Mononuclear cell (primary cell): ENCODE results near the gene DZIP1L. TPM values are rescaled to one million over a fixed set of nuclear protein-coding genes. Genes with fewer than 3 reads are reported as not detected.

Source experiments
- H3K27me3 ChIP-seq: 2 replicates; pipeline ENCODE4 v1.6.0; 2011; ENCODE audit warnings: low read length, control low read depth; ENCODE audit not compliant: insufficient read depth
- H3K4me1 ChIP-seq: 2 replicates; pipeline ENCODE4 v1.5.1; 2011; ENCODE audit warnings: mild to moderate bottlenecking, low read length, control low read depth; ENCODE audit not compliant: insufficient read depth
- H3K4me3 ChIP-seq: 2 replicates; pipeline ENCODE4 v1.5.1; 2011; ENCODE audit warnings: mild to moderate bottlenecking, low read length, moderate library complexity
- H3K9me3 ChIP-seq: 2 replicates; pipeline ENCODE4 v1.5.1; 2011; ENCODE audit warnings: low read depth, mild to moderate bottlenecking, control low read depth, low read length
- total RNA-seq: library from RNA; depleted of rRNA; stranded (reverse); fragments of >200 nt; gene quantifications from one replicate; pipeline ENCODE4 v1.2.3, GENCODE V29; 2012

DZIP1L gene
- total RNA-seq, 1 donor, result 0.21 TPM

DNA sequence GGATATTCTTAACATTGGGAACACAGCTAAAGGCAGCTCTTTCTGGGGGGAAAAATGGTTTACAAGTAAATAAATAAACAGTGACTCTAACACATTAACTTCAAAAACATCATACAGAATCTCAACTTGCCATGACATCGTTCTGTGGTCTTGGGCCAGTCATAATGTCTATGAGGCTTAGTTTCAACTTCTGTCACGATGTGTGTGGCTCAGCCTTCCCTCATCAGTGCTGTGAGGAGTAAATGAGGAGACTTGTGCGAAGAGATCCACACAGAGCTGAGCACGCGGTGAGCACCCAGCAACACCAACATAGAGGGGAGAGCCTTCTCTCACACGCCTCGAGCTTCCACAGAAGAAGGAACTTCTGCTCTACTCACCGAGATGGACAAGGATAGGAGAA lies 49.0 kb downstream of the DZIP1L start:
- H3K9me3 ChIP-seq, result no peaks in the 10 kb centered on the region
- no peaks in the 10 kb centered on the region for H3K4me1 ChIP-seq

DNA sequence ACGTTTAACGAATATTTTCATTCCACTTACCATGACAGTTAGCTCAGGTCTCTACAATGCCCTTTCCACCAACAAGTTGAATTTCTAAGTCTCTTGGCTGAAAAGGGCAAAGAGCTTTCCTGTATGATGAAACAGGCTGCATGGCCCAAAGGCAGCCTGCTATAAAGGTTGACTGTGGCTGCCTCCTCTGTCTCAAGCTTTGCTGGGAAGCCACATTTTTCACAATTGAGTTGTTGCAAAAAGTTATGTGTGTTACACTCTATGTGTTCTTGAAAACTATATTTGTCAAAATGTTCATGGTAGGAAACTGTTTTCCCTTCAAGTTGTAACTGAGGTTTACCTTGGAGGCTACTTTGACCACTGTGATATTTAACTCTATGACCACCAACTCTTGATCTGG lies 49.5 kb downstream of the DZIP1L start:
- no peaks in the 10 kb centered on the region for H3K4me1 ChIP-seq
- no peaks in the 10 kb centered on the region for H3K9me3 ChIP-seq
- H3K27me3 ChIP-seq, result no peaks in the 10 kb centered on the region
- H3K4me3 ChIP-seq, result no peak overlapping the region

More for the DNA sequence above, 49.0 kb downstream of the DZIP1L start:
- H3K27me3 ChIP-seq, result no peaks in the 10 kb centered on the region
- H3K4me3 ChIP-seq, result no peak overlapping the region

DNA sequence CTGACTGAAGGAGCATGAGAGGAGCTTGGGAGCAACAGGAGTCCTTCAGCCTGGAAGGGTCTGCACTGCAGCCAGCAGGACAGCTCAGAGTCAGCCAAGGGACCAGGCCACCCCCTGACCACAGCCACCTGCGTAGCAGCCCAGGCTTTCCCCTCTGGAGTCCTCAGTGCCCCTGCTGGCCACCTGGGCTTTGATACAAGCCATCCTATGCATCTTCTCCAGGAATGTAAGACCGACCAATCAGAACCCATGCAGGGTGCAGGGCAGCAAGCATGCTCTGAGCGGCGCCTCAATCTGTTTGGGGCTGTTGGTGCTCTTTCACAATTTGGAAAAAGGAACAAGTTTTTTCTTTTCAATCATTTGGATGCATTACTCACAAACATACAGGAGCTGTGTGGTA lies 52.0 kb downstream of the DZIP1L start:
- Histone ChIP-seq H3K9me3 (no peaks in the 10 kb centered on the region), H3K4me3 (no peak overlapping the region), H3K27me3 (no peaks in the 10 kb centered on the region), H3K4me1 (no peaks in the 10 kb centered on the region)

DNA sequence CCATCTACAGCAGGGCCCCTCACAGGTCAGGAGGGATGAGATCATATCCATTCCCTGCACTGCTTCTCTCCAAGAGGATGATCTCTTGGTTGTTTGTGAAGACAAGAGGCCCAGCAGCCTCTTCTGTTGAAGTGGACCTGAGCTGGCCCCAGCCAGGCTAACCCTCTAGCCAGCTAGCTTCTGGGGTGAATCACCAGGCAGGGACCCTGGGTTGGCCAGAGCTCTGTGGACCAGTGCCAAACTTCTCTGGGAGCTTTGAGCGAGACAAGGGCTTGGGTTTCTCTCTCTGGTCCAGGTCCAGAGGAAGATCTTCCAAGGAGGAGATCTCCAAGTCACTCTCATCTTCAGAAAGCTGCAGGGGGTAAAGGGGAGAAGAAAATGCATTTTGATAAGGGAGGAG lies 52.8 kb downstream of the DZIP1L start:
- Histone ChIP-seq H3K9me3 (no peaks in the 10 kb centered on the region), H3K27me3 (no peaks in the 10 kb centered on the region), H3K4me1 (no peaks in the 10 kb centered on the region), H3K4me3 (no peak overlapping the region)

DNA sequence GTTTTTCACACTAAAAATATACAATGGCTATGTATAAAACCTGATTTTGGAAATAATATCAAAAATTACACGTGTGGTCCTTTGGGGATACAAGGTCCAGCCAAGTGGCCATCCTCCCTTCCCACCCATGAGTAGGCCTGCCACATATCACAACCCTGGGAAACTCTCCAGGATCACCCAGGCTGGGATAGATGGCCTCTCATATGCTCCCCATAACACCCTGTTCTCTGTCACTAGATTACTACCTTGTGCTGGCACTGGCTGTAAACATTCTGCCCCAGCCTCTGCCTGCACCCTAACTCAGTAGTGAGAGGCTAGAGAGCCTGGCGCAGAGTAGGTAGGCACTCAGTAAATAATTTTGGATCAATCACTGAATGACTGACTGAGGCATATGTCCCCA lies 53.4 kb downstream of the DZIP1L start:
- Histone ChIP-seq H3K9me3 (no peaks in the 10 kb centered on the region), H3K27me3 (no peaks in the 10 kb centered on the region), H3K4me1 (no peaks in the 10 kb centered on the region), H3K4me3 (no peak overlapping the region)

DNA sequence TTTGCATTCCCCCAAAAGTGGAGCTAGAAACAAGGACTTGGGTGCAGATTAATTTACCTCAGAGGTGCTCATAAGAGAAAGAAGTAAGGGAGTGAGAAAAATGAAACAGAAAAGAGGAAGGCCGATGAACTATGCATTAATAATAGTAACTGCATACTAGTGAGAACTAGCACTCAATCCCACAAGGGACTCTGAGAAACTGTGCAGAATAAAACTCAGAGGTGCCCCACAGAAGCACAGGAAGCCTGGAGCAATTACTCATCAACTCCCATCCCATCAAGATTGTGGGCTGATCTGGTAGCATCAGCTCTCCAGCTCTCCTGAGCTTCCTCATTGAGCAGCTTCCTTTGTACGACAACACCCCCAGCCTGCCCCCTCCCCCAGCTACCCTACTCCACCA lies 54.6 kb downstream of the DZIP1L start:
- Histone ChIP-seq H3K4me3 (no peak overlapping the region), H3K9me3 (no peaks in the 10 kb centered on the region), H3K4me1 (no peaks in the 10 kb centered on the region)

DNA sequence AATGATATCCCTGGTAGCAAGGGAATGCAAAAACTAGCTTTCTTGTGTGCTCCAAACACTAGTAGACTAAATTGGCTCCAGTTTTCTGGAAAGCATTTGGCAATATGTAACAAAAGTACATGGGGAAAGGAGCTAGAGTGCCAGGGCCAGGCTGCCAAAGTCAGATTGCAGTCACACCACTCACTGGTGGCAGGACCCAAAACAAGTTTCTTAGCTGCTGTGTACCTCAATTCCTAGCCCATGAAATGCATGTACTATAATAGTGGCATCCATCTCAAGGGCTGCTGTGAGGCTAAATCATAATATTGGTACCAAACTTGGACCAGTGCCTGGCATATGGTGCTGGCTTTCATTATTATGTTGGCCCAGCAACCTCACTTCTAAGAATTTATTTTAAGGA lies 56.1 kb downstream of the DZIP1L start:
- Histone ChIP-seq H3K27me3 (peaks cover 6% of the 10 kb centered on the region), H3K4me3 (no peak overlapping the region), H3K4me1 (no peaks in the 10 kb centered on the region), H3K9me3 (no peaks in the 10 kb centered on the region)

More for the DNA sequence above, 54.6 kb downstream of the DZIP1L start:
- no peaks in the 10 kb centered on the region for H3K27me3 ChIP-seq

DNA sequence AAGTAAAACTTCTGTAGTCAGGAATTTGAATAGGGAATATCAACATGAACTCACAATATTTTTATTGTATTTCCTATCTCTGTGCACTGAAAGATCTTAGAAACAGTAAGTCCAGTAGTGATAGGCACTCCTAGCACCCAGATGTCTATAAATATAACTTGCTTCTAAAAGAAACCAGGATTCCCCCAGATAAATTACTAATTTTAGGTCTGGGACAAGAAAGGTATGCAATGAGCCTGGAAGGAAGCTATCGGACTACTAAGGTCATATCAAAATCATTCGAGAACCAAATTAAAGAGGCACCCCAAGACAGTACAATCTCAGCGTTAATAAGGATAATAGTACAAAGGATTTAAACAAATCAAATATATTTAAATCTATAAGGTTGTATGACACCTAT lies 58.0 kb downstream of the DZIP1L start:
- Histone ChIP-seq H3K9me3 (no peaks in the 10 kb centered on the region), H3K27me3 (peaks cover 10% of the 10 kb centered on the region), H3K4me1 (no peaks in the 10 kb centered on the region), H3K4me3 (no peak overlapping the region)

DNA sequence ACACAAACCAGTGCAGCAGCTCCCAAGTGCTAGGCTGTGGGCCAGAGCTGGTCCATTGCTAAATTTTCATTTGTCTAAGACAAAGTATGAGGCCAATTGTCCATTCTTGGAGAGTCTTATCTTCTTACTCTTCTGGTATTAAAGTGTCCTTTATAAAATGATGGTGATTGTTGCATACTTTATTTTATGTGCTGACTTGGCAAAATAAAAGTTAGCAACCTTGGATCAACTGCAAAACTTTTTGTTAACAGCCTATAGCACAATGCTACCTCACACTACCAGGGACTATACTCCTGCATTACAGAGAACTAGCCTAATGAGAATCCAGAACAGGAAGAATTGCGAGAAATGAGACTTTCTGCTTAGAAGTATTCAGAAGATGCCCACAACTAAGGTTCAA lies 61.4 kb downstream of the DZIP1L start:
- Histone ChIP-seq H3K4me1 (no peaks in the 10 kb centered on the region), H3K9me3 (no peaks in the 10 kb centered on the region), H3K27me3 (peaks cover 10% of the 10 kb centered on the region), H3K4me3 (no peak overlapping the region)

DNA sequence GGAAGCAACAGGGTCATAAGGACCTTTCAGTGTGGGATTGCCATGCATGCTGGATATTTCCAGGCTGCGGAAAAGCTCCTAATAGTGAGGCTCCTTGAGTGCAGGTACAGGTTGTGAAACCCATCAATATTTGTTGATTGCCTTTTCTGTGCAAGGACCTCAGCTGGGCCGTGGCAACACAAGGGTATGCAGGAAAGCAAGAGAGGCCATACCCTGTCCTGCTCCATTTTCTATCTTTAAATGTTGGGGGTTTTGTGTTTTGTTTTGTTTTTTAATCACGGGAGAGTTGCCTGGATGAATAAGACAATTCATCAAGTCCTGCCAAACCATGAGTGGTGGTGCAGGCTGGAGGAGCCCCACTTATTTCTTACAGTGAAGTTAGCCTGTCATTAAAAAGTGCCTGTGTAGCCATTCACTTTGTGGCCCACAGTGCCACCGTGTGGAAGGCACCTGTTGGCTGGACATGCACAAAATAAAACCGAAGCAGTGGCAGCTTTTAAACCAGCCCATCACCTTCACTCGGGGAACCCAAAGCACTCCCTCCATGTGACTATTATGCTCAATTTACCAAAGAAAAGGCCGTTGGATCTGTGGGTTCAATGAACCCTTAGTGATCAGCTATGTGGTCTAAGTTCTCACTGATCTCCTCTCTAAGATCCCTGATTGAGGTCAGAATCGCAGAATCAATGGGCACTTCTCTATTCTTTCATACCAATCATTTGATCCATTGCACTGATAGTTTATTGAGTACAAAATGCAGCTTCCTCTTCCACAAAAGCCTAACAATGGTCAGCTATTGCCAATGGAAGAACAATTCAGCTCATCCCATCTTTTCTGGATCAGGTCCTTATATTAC lies 63.2 kb downstream of the DZIP1L start:
- H3K4me3 ChIP-seq, result no peak overlapping the region
- H3K4me1 ChIP-seq, result no peaks in the 10 kb centered on the region
- H3K27me3 ChIP-seq, result peaks cover 10% of the 10 kb centered on the region
- no peaks in the 10 kb centered on the region for H3K9me3 ChIP-seq

DNA sequence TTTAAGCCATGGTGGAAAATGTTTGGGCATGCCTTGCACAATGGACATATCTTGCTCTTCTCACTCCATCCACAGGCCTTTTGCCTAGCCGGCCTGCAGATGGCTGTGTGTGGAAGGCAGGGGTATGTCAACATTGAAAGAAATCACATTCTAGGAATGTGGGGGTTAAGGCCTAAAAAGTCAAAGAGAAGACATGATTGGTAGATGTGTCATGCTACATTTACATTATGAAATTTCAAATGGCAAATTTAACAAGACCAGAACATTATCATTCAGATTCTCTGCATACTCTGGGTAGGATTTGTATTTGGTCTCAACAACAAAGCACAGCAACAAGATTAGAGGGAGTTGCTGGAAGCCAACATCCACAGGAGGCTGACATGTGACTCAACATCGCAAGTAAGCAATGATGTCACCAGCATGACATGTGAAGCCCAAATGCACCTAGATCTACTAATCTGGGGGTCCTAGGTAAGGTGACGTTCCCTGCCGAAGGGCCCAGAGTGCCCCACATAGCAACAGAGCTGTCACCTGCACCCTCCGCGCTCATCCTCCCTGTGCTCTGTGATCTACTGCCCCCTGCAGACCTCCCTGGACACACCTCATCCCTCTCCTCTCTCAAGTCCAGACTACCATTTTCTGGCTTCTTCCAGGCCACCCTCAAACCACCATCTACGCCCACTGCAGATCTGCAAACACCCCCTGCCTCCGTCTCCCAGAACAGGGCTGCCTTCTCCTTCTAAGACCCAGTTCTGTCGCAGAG lies 66.1 kb downstream of the DZIP1L start:
- no peaks in the 10 kb centered on the region for H3K4me1 ChIP-seq
- no peaks in the 10 kb centered on the region for H3K9me3 ChIP-seq
- H3K4me3 ChIP-seq, result no peak overlapping the region
- H3K27me3 ChIP-seq, result peaks cover 4% of the 10 kb centered on the region

DNA sequence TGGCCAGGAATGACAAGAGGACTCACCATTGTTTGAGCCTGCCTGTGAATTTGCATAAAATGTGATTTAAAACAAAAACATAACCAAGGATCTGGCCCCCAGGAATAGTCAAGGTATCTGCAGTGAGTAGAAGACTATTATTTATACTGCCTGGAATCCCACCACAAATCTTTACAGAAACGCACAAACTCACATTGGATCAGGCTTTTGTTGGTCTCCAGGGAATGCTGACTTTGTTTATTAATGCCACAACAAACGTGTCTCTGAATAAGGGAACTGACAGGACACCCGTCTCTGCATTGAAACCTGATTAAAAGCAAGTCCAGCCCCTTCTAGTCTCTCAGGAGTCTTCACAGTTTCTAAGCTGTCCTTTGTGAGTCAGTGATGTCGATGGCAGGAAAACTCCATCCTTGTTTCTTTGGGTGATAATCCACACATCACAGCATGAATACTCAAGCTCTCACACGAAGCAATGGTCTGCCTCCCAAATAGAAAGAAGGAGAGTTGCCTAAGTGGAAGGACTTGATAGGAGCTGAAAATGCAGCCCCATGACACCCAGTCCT lies 67.7 kb downstream of the DZIP1L start:
- Histone ChIP-seq H3K4me1 (no peaks in the 10 kb centered on the region), H3K27me3 (no peaks in the 10 kb centered on the region), H3K4me3 (no peak overlapping the region), H3K9me3 (no peaks in the 10 kb centered on the region)

DNA sequence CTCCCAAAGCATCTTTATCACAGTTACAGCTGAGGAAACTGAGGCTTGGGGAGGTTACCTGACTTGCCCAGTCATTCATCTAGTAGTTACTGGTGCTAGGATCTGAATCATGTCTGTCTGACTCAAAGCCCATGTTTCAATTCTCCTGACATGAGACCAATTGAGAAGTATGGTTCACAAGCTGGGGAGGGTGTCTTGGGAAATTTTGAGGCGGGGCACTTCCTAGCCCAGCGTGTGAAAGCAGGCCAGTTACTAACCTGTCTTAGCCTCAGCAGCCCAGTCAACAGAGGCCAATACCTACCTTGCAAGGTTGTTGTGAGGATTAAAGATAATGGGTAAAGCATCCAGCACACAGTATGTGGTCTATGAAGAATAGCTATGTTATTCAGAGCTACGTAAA lies 68.5 kb downstream of the DZIP1L start:
- no peak overlapping the region for H3K4me3 ChIP-seq
- H3K4me1 ChIP-seq, result no peaks in the 10 kb centered on the region
- no peaks in the 10 kb centered on the region for H3K9me3 ChIP-seq
- H3K27me3 ChIP-seq, result no peaks in the 10 kb centered on the region

DNA sequence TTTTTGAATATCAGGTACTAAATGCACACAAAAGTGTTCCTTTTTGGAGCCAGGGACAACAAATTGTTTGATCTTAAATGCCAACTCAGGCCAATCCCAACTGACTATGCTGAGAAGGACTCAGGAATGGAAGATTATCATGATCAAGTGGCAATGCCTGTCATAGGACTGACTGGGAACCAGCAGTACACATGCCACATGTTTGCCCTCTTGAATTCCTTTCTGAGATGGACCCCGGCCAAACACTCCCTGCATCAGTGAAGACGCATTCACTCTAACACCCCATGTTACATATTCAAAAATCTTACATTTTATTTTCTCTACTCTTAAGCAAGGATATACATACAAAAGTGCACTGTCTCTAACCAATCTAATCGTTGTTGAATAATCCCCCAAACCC lies 69.3 kb downstream of the DZIP1L start:
- Histone ChIP-seq H3K4me1 (no peaks in the 10 kb centered on the region), H3K4me3 (no peak overlapping the region), H3K9me3 (no peaks in the 10 kb centered on the region), H3K27me3 (no peaks in the 10 kb centered on the region)

DNA sequence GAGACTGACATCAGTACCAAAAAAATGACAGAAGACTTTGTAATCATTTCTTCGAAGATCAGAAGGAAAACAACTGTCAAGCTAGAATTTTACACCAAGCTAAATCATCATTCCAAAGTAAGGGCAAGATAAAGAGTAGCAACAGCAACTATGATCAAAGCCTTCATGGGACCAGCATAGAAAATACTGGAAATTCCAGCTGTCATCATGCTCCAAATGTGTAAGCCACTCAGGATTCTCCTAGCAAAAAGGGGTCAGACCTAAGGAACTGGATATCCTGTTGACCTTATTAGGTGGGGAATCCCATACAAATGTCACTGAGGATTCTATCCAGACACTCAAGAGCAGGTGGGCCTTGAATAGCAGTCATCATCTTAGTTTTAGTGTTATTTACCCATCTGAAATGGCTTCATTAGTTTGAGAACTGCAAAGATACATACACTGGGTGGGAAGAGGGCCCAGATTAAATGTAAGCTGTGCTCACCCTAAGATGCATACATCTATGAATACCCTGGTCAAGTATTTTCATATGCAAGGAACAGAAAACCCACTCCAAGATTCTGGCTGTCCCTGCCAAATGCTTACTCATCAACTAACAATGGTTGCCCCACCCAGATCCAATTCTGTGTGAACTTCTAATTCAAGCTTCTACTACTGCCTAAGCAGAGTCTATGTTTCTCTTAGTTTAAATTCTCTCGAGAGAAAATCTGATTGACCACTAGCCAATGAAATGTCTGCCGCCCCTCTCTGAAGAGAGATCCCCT lies 72.0 kb downstream of the DZIP1L start:
- no peaks in the 10 kb centered on the region for H3K9me3 ChIP-seq
- no peaks in the 10 kb centered on the region for H3K27me3 ChIP-seq

More for the DNA sequence above, 72.0 kb downstream of the DZIP1L start:
- no peak overlapping the region for H3K4me3 ChIP-seq
- H3K4me1 ChIP-seq, result no peaks in the 10 kb centered on the region
